HG03066 (cell line): ENCODE measurements around the gene UBE2E2.

Source experiments
- ATAC-seq: cut with Tn5 transposase; IDR thresholded peaks from one replicate; pipeline ENCODE4 v1.9.1; 2021; ENCODE audit warnings: low read depth; ENCODE audit not compliant: unreplicated experiment

The UBE2E2 gene

DNA sequence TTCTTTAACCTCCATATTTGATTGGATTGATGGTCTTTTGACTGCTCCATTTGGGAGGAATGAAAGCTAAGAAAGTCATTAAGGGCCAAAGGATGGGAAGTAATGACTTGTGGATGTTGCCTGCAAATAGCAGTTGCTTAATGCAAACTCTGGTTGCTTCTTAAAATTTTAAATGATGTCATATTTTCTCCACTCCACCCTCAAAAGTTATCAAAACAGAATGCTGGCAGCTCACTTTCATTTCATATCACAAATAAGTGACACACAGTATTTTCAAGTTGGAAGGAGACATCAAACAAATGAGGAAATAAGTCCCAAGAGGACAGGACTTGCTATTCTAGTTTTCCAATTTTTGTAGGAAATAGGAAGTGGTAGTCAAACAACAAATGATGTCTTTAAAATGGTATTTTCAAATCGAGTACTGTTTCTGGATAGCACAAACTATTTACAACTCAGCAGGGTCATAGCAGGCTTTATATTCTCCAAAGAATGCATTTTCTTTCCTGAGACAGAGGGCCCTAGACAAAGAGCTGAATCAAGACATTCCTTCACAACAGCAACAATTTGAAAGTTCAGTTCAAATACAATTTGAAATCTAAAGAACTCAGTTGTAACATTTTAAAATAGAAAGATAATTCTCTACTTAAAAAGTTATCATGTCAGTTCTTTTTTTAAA lies 437.5 kb downstream of the UBE2E2 start:
- ATAC-seq = no peak
